ENCODE data around the gene OXCT2.
A peak's percentile ranks its signal among the peaks of the same experiment; 100 is the strongest.
"Not testable (repeated sequence)": the region's sequence is repeated elsewhere in the genome, so short reads cannot be mapped to it uniquely, and the experiment has no call there.

The OXCT2 gene

GRCh38 chr1:39771022-39771532 is at the start of gene OXCT2:
OXCT2 (minus strand) TSS chr1:39771348; CDS start chr1:39771255, 93 bp downstream.
- DNase-seq, result not testable (repeated sequence)

- TF ChIP-seq POLR2A (IDR thresholded peaks at IDR 0.05; ENCODE audit: low read length) (no peak), GATA1 (IDR thresholded peaks at IDR 0.05; ENCODE audit: low read depth, low read length) (no peak)
- no peak for DNase-seq
These were observed 48.1 kb upstream of the OXCT2 start for GRCh38 chr1:39819091-39819812.

- no peak for DNase-seq
- TF ChIP-seq GATA1 (IDR thresholded peaks at IDR 0.05; ENCODE audit: low read depth, low read length), result no peak
These were observed 47.3 kb upstream of the OXCT2 start for GRCh38 chr1:39818482-39818881.

GRCh38 chr1:39817091-39817932 is 46.2 kb upstream of the OXCT2 start:
- peak; percentile 35 to 36 for DNase-seq

GRCh38 chr1:39816415-39817090 is 45.4 kb upstream of the OXCT2 start:
- DNase-seq, result peak; percentile 56 to 78
- TF ChIP-seq POLR2A (IDR thresholded peaks at IDR 0.05; ENCODE audit: low read length) (no peak), GATA1 (IDR thresholded peaks at IDR 0.05; ENCODE audit: low read depth, low read length) (no peak)

GRCh38 chr1:39812913-39813312 is 41.8 kb upstream of the OXCT2 start:
- no peak for DNase-seq

GRCh38 chr1:39808784-39809517 is 37.8 kb upstream of the OXCT2 start:
- no peak for DNase-seq
- TF ChIP-seq GATA1 (IDR thresholded peaks at IDR 0.05; ENCODE audit: low read depth, low read length) (no peak), POLR2A (IDR thresholded peaks at IDR 0.05; ENCODE audit: low read length) (no peak)

More at GRCh38 chr1:39812913-39813312, 41.8 kb upstream of the OXCT2 start:
- TF ChIP-seq POLR2A (IDR thresholded peaks at IDR 0.05; ENCODE audit: low read length) (no peak), GATA1 (IDR thresholded peaks at IDR 0.05; ENCODE audit: low read depth, low read length) (no peak)

GRCh38 chr1:39805385-39805784 is 34.2 kb upstream of the OXCT2 start:
- TF ChIP-seq GATA1 (IDR thresholded peaks at IDR 0.05; ENCODE audit: low read depth, low read length), result no peak
- no peak for TF ChIP-seq POLR2A (IDR thresholded peaks at IDR 0.05; ENCODE audit: low read length)
- no peak for DNase-seq

- TF ChIP-seq POLR2A (IDR thresholded peaks at IDR 0.05; ENCODE audit: low read length) (no peak), GATA1 (IDR thresholded peaks at IDR 0.05; ENCODE audit: low read depth, low read length) (no peak)
- DNase-seq, result no peak
These were observed 31.5 kb upstream of the OXCT2 start for GRCh38 chr1:39802496-39803260.

- TF ChIP-seq POLR2A (IDR thresholded peaks at IDR 0.05; ENCODE audit: low read length) (no peak), GATA1 (IDR thresholded peaks at IDR 0.05; ENCODE audit: low read depth, low read length) (no peak)
- no peak for DNase-seq
These were observed 29.3 kb upstream of the OXCT2 start for GRCh38 chr1:39800471-39800835.

- peak; percentile 61 to 78 for DNase-seq
These were observed 28.8 kb upstream of the OXCT2 start for GRCh38 chr1:39799770-39800470.

More at GRCh38 chr1:39799770-39800470, 28.8 kb upstream of the OXCT2 start:
- TF ChIP-seq GATA1 (IDR thresholded peaks at IDR 0.05; ENCODE audit: low read depth, low read length) (no peak), POLR2A (IDR thresholded peaks at IDR 0.05; ENCODE audit: low read length) (no peak)

Data from erythroblast (primary cell).